Adrenal gland (tissue), 5 donors: Measurements from ENCODE around the gene HIVEP3.

Experiments used
- POLR2A ChIP-seq, 2 donors: fragments of 450-650 bp; IDR thresholded peaks; one replicate each; pipeline ENCODE4 v1.6.1; 2017; ENCODE audit warnings: antibody characterized with exemption in 2 of 2, mild to moderate bottlenecking in 2 of 2, moderate library complexity in 1 of 2
- TF ChIP-seq, protein P1 (sequence below), 6 experiments: fragments of 450-650 bp in 4 of 6; fragments of 200-600 bp in 2 of 6; sonication (generic) in 1 of 6; IDR thresholded peaks; 1 replicate in 5 of 6; 2 replicates in 1 of 6; pipeline versions ENCODE4 v1.5.1 to v1.8.0; 2016 to 2021; ENCODE audit warnings: antibody characterized with exemption in 6 of 6, mild to moderate bottlenecking in 2 of 6, moderate library complexity in 1 of 6
- donor health status: DM: no; HTN: no; CAD: no.

DNA sequence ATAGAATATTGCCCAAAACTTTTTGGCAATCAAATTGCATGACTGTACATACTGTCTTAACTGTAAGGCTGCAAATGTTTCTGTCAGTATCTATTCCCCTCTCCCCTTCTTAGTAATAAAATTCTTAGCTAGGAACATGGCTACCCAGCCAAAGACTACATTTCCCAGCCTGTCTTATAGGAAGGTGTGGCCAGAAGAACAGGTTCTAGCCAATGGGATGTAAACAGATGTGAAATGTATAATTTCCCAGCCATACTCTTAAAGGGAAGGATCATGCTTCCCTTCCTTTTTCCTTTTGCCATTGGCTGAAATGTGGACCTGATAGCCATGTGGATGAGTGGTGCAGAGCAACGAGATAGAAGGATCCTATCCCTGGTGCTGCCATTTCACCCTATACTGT is 7.0 kb upstream of the HIVEP3 start:
- no peak for TF ChIP-seq POLR2A (IDR thresholded peaks at IDR 0.05)
- TF ChIP-seq, protein P1, sequence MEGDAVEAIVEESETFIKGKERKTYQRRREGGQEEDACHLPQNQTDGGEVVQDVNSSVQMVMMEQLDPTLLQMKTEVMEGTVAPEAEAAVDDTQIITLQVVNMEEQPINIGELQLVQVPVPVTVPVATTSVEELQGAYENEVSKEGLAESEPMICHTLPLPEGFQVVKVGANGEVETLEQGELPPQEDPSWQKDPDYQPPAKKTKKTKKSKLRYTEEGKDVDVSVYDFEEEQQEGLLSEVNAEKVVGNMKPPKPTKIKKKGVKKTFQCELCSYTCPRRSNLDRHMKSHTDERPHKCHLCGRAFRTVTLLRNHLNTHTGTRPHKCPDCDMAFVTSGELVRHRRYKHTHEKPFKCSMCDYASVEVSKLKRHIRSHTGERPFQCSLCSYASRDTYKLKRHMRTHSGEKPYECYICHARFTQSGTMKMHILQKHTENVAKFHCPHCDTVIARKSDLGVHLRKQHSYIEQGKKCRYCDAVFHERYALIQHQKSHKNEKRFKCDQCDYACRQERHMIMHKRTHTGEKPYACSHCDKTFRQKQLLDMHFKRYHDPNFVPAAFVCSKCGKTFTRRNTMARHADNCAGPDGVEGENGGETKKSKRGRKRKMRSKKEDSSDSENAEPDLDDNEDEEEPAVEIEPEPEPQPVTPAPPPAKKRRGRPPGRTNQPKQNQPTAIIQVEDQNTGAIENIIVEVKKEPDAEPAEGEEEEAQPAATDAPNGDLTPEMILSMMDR (IDR thresholded peaks at IDR 0.05) = no peak
